IPS-NIHi7 (cell line): ENCODE measurements around the gene COL19A1.

Experiments used
- DNase-seq: peaks from one replicate; pipeline ENCODE4 v3.0.0; 2012; ENCODE audit warnings: mixed read lengths; ENCODE audit errors: extremely low spot score

The COL19A1 gene

DNA sequence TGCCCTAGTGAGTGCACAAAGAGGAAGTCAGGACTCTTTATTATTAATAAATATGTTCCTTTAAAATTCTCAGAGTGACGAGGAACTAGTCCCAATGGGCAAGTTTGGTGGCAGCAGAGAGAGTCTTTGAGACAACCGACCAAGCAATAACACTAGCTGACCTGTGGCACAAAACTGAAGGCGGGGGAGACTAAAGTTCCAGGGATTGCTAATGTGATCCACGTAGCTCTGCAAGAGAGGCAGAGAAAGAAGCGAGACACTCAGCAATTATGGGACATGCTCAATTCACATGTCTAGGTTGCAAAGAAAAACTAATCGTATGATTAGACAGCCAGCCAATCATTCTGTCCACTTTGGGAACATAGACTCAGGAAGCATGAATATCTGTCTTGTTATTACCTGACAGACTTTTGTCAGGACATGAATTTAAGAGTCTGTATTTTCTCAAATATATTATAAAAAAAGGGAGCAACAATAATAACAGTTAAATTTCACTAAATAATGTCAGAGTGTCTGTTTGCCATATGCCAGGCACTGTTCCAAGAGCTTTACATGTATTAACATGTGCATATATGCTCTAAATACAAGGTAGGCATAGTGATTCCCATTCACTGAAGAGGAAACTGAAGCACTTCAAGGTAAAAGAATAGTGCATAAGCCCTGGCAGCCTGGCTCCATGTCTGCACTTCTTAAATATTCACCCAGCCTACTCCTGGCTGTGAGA is 355.5 kb downstream of the COL19A1 start:
- DNase-seq = no peak

DNA sequence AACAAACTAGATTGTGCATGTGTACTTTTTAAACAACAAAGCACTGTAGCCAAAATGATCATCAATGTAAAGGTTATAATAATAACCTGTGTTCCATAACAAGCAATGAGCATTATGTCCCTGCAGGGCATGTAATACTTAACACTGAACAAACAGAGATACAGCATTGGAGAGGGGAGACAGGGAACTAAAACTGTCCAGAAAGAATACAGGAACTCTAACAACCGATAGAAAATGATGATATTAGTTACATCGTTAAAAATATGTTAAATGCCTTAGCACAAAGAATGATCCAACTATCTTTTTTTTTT is 356.0 kb downstream of the COL19A1 start:
- DNase-seq = no peak

DNA sequence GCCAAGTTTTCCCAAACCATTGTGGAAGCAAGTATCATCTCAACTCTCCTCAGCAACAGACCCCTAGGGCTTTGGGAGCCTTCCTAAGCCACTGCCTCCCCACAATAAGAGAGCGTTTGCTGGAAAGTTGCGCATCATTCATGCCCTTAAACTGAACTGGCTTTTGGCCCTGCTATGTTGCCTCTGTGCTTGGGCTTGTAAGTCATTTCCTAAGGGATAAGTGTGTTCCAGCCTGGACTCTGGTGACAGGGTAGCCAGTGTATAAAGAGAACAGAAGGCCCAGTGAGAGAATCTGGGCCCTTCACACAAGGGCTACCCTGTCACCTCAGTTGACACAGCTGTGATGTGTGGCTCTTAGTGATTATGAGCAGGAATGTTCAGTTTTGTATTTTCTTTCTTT is 358.7 kb downstream of the COL19A1 start:
- no peak for DNase-seq

DNA sequence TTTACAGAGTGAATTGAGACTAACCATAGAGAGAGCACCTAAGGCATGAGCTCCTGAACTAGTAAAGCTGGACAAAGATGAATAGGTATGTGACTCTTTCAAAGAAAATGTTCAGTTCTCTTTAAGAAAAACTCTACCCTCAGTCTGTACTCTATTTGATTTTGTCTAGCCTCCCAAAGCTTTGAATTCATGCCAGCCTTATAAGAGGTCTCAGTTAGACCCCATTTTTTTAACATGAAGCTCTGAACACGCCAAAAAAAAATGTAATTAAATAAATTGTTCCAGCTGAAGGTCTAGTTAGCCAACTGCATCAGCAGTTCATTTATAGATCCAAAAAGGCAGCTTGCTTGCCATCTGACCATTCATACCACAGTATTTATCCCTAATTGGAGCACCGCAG is 365.0 kb downstream of the COL19A1 start:
- no peak for DNase-seq

DNA sequence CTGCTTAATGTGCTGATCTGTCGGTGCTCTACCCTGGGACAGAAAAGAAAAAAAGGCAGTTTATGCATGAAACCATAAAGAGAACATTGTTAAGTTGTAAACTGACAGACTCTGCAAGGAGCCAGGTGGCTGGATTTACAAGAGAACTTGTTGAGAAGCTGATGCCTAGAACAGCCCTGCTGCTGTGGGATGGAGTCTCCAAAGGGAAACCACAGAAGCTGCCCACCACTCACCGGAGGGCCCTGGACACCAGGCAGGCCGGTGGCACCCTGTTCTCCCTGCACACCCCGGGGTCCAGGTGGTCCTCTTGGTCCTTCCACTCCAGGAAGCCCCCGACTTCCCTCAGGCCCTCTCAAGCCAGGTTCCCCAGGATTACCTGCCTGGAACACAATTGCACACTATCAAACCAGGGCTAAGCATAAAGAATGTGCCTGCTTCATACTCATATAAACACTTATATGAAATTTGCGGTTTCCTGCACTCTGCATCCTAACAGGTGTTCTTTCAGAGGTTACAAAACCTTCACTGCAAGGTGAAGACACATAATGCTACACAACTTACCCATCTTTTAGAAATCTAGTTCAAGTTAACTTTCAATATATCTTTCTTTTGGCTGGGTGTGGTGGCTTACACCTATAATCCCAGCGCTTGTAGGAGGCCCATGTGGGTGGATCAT is 368.3 kb downstream of the COL19A1 start:
- DNase-seq = no peak

DNA sequence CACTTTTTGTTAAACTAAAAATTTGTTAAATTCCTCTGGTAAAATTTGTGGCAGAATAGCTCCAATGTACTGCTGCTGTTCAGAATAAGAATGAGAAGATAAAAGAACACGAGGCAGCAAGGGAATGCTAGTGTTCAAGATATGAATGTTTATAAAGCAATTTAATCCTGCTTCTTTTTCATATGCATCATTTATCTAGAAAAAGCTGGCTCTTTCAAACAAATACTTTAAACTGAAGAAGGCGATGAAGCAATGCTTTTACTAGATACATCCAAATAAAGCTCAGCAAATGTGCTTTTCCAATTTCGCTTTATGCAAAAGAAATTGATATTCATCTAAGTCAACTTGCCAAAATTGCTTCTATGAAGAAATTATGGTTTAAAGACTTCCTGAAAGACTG is 370.0 kb downstream of the COL19A1 start:
- no peak for DNase-seq

DNA sequence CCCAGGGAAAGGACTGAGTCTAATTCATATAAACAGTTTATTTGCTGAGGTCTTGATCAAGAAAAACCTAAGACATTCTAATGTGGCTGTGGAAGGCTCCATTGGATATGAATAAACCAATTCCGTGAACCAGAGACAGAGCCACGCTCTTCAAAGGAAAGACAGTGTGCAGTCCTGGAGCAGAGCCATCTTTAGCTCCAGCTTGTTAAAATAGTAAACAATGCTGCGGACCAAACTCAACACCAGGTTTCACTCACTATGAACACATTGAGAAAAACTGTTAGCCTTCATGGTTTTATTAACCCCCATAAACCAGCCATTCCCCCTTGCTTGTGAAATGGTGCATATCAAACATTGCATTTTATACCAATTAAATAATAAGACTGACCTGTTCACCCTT is 374.7 kb downstream of the COL19A1 start:
- no peak for DNase-seq

DNA sequence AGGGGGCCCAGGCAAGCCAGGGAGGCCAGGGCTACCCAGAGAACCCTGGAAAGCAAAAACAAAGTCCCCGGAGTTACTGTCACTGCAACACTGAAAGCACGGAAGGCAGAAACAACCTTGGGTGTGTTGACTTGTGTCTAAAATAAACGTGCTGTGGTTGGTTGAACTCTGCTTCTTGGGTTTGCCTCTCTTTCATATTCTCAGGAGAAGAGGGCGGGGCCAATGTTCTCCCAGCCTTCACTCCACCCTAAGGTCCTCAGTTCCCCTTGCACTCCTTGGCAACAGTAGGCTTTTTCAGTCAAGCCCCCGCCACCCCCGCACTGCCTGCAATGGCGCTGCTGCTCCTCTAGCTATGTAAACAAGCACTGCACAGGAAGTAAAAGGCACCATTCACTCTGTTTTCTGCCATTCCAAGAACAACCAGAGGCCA is 375.6 kb downstream of the COL19A1 start:
- no peak for DNase-seq

DNA sequence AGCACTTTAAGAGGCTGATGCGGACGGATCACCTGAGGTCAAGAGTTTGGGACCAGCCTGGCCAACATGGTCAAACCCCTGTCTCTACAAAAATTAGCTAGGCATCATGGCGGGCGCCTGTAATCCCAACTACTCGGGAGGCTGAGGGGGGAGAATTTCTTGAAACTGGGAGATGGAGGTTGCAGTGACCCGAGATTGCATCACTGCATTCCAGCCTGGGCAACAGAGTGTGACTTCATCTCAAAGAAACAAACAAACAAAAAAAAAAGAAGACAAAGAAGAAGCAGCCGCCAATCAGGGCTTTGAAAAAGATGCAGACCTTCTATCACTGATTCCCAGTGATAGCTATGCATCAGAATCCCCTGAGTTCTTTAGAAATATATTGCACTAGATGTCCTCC is 379.8 kb downstream of the COL19A1 start:
- no peak for DNase-seq

DNA sequence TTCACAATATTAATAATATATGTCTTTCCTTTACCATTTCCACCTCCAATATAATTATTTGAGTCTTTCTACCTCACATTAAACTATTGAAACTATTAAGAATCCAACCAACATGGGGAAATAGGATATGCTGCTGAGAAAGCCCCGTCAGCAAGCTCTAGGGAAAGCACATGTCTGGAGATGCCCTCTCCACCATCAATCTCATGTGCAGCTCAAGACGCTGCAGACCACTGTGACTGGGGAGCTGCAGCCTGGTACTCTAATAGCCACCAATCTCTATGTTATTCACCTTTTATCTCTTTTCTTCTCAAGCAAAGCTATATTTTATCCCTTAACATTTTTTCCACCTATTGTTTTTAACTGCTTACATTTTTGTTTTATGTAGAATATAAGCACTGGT is 386.2 kb downstream of the COL19A1 start:
- DNase-seq = no peak

DNA sequence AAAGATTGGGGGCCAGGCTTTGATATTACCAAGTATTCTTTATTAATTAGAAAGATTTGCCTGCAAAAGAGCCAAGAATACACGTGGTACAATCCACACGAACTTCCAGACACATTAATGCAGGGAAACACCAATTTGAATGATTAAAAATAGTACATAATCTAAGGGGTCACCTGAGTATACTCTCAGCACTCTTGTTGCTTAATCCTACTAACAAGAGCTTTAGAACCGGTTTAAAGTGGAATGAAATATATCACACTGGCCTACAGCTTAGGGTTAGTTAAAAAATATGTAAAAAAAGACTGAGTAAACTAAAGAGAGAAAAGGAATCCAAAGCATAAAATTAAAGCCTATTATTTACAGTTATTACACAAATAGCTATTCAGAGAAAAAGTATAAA is 387.6 kb downstream of the COL19A1 start:
- DNase-seq = no peak

DNA sequence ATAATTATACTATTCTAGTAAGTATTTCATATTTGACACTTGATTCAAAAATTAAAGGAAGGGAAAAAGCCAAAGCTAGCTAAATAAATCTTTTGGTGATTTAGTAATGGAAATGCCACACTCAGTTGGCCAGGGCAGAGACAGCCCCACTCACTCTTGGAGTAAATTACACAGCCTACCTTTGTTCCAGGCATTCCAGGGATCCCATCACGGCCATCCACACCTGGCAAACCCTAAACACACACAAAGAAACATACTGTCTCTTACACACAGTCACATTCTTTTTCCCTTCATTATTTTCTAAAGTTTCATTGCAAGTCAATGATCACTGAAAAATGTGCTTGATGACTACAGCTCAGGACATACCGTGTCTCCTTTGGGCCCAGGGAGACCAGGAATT is 388.4 kb downstream of the COL19A1 start:
- DNase-seq = no peak

DNA sequence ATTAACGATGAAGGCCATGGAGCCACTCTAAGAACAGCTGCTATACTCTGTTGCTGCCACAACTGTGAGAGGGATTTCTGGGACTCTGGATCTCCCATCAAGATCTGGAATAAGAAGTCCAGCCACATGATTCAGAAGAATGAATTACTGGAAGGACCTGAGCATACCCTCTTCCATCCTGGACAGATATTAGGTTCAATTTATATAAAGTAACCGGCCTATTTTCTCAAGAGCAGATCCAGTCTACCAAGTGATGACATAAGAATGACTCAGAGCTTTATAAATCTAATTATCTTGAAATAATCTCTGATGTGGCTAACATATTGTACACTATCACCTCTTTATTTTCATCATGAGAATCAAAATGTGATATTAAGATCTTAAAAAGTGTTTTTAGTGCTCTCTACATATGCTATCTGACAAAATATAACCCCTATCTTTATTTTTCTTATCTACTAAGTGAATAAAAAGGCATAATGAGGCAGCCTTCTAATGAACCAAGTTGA is 391.5 kb downstream of the COL19A1 start:
- DNase-seq = no peak

DNA sequence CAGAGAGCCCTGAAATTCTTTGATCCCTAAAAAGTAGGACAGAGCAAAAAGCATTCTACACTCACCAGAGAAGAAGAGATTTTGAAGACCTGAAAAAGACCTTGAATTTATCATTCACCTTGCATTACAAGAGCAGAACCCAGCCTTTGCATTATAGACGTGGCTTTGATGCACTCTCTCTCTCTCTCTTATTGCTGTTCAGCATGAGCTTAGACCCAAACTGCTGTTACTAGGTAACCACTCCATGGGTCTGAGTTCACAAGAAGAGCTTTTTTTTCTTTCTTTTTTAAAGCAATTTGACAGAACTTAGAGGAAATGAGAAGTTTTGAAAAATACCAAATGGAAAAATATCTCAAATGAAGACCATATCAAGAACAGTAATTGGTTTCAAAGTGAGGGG is 392.1 kb downstream of the COL19A1 start:
- no peak for DNase-seq
